GM19463 (cell line): Measurements from ENCODE around the gene ZHX3.
"Not testable (repeated sequence)": the region's sequence is repeated elsewhere in the genome, so short reads cannot be mapped to it uniquely, and the experiment has no call there.

ENCODE experiments used
- ATAC-seq: cut with Tn5 transposase; IDR thresholded peaks from one replicate; pipeline ENCODE4 v1.9.1; 2021; ENCODE audit warnings: mild to moderate bottlenecking, moderate library complexity; ENCODE audit not compliant: unreplicated experiment

ZHX3 gene

DNA sequence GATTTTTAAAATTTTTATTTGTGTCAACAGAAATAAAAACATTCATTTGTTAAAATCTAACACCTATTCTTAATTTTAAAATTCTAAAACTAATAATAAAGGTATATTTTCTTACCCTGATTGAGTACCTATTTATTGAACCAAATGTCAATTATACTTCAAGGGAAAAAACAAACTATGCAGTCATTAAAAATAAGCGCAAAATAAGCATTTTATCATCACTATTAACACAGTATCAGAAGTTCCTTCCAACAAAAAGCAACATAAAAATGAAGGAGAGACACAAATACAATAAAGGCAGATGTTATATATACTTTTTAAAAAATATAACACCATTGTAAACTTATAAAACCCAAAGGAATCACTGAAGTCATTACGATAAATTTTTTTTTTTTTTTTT, 52.7 kb downstream of the ZHX3 start:
- no peak for ATAC-seq

DNA sequence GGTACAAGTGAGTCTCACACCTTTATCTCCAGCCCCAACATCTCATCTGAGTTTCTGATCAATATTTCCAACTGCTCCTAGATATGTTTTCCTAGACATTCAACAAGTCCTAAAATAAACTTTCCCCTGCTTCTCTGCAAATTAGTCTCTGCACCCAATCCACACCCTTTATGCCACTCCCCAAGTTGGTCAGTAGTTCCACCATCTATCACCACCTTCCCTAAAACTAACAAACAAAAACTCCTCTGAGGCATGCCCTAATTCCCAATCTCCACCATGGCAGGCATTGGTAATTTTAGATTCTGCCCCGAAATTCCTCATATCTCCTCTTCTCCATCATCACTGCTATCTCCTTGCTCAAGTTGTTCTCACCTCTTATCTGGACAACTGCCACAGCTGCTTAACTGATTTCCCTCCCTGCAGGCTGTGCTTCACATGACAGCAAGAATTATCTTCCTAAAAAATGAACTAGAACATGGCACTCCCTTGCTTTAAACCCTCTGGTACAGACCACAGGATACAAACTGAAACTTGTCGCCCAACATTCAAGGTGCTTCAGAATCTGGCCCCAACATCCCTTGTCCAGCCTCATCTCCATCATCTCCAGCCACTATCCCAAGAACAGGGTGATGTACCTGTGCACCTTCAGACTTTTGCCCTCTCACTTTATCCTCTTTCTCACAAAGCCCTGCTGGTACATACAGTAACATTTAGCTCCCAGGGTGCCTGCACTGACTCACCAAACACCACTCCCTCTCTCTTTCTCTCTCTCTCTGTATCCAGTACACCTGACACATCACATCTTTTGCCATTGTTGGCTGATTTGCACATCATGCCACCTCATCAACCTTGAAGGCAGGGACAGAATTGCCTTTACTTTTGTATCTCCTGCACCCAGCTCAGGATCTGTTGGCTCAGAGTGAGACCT, 55.5 kb downstream of the ZHX3 start:
- no peak for ATAC-seq

DNA sequence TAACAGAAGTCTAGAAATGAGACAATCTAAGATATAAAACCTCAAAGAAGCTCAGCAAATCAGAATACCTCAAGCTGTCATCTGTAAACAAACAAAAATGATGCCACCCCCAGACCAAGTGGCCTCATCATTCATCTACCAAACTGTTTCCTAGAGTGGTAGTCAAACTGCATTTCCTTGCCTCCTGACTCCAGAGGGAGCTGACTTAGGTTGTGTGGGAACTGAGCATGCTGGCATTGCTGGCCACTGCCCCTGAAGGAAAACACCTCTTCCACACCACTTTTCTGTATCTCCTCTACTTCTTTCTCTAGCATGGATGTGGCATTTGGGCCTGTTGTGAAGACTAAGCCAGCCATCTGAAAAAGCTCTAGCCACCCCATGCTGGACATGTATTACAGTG, 56.3 kb downstream of the ZHX3 start:
- ATAC-seq, result no peak

DNA sequence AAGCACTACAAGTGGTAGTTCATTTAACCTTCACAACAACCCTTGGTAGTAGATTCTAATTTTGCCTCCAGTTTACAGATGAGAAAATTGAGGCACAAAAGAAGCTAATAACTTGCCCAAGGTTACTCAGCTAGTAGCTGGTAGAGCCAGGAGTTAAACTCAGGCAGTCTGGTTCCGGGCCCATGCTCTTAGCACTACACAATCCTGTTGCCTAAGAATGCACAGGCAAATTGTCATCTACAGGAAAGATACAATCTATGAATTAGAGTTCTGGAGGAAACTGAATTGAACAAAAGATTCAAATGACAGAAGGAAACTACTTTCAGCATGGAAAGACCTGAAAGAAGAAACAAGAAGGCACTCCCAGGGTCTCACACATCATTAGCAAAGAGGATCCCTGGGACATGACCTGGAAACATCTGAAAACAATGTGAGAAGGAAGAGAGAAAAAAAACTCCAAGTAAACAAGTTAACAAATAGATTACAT, 56.8 kb downstream of the ZHX3 start:
- no peak for ATAC-seq

DNA sequence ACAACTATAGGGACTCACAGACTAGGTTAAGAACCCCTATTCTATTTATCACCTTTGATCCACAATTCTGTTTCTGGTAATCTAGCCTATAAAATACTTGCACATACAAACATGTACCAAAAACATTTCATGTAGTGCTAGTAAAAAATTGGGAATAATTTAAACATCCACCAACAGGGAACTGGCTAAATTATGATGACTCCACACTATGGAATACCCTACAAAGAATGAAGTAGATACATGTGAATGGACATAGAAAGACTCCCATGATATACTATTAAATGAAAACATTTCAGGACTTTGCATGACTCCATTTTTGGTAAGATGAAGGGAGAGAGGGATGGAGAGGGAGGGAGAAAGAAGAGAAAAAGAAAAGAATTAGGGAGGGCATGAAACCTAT, 58.2 kb downstream of the ZHX3 start:
- ATAC-seq, result no peak

DNA sequence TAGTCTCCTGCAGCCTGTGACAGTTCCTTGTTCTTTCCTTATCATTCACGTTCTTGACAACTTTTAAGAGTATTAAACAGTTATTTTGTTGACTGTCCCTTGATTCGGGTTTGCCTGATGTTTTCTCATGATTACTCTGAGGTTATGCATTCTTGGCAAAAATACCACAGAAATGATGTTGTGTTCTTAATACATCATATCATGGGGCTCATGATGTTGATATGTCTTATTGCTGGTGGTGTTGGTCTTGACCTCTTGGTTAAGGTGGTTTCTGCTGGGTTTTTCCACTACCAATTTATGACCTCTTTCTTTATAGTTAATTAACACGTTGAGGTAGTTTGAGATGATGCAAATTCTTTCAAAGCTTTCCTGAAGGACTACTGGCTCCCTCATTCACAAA, 59.1 kb downstream of the ZHX3 start:
- no peak for ATAC-seq

DNA sequence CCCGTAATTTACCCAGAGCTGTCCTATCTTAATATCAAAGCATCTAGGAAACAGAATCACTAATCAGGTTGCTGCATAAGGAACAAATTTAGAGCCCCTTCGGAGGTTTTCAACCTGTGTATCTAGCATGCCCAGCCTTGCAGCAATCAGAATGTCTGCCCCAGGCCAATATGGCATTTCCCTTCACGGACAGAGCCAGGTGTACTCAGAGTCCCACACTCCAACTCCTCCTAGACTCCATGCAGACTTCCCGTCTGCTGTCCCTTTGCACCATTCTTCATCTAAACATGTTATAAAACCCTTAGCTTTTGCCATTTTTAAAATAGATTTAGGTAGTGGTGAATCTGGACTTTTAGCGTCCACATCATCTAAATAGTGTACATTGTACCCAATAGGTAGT, 61.0 kb downstream of the ZHX3 start:
- ATAC-seq, result no peak

DNA sequence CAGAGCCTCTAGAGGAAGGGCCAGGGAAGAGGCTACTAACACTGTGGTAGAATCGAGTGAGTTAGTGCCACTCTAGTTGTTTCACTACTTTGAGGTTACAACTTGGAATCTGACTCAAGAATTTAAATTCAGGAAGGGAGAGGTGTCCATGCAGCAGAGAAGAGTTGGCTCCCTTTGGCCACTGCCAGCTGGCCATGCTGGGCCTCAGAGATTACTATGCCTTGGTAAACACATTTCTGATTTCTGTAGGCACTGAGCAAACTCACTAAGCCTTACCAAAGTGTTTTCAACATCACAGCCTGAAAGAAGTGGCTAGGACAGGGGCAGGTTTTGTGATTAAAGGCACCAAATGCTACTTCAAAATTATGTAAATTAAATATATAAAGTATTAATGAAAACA, 61.9 kb downstream of the ZHX3 start:
- ATAC-seq, result no peak

DNA sequence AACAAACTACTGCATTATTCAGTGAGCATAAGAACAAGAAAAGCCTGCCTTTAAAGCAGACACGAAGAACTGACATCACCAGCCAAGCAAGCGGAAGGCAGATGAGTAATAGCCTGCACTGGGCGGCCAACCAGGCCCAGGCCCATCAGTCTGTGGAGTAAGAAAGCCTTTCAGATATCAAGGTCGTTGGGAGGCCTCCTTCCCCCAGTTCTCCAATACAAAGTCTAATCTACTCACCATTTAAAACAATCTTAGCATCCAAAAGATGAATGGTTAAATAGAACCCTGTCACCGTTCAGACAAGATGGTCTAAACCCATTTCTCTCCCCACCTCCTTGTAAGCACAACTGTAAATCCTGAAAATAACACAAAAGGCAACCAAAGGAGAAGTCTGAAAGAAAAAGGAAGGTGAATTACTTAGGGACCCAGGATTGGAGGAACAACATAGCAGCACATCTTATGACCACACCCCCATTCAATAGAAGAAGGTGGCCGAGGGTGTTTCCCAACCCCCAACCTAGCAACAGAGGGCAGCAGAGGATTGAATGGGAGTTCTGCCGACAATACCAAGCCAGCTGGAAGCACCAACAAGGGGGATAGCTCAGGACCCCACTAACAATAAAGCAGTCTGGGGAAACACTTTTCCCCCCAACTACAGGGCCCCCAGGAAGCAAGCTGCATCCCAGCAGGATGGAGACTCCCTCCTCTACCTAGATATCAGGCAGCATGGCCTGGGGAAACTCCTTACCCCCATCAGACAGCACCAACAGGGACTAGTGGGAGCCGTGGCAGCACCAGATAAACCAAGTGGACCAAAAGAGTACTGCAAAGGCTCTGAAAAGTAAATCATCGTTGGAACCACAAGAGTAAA, 67.9 kb downstream of the ZHX3 start:
- peak; percentile 79 for ATAC-seq

DNA sequence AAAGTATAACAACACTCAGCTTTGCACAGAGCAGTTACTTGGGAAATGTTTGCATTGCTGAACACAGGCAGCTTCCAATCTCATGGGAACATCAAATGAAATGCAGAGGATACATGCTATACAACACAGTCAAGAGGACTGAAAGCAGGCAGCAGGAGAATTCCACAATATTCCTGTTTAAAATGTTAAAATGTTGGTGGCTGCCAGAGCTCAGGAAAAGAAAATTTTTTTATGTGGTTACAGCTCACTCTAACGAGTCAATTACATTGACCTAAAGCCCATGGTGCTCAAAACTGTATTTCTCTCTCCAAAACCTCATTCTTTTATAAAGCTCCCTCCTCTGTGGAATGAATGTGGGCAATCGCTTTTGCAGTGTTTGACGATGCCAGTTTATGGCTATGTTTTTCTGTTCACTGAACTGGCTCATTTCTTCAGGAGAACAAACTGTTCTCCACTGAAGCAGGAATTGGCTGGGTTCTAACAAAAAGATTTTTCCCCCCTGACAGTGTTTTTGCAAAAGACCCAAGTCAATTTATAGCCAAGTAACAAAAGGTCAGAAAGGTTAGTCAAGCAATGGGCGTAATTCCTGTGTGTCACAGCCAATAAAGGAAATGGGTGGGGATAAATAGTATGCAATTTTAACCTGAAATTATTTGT, 69.0 kb downstream of the ZHX3 start:
- ATAC-seq, result no peak

DNA sequence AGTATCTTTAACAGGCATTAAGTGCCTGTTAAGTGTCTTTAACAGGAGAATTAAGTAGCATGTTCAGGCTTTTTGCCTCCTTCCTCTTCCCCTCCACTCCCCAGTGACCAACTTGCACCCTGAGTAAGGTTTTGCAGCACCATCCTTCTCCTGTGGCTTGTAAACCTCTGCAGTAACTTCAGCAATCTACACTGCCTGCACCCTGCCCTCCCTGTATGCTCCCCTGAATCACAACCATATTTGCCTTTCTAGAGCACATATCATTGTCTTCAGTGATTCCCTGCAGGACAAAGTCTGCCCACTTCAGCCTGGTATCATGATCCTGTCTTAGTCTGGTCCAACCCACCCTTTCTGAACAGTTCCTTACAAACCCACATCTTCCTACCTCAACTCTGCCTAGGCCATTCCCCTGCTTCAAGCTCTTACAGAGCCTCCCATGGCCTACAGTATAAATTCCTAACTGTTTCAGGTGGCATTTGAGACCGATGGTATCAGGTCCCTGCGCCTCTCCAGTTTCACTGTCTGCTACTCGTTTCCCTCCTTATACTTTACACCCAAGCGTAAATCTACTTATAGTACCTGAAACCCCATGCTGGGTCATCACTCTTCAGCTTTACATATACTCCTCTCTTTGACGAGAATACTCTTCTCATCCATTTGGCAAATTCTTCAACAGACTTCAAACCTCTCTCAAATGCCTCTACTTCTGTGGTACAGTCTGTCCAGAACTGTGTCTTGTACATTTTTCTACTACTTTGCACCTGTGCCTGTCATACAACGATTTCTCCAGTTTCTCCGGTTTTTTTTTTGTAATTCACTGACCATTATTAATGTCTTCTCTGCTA, 69.8 kb downstream of the ZHX3 start:
- no peak for ATAC-seq

DNA sequence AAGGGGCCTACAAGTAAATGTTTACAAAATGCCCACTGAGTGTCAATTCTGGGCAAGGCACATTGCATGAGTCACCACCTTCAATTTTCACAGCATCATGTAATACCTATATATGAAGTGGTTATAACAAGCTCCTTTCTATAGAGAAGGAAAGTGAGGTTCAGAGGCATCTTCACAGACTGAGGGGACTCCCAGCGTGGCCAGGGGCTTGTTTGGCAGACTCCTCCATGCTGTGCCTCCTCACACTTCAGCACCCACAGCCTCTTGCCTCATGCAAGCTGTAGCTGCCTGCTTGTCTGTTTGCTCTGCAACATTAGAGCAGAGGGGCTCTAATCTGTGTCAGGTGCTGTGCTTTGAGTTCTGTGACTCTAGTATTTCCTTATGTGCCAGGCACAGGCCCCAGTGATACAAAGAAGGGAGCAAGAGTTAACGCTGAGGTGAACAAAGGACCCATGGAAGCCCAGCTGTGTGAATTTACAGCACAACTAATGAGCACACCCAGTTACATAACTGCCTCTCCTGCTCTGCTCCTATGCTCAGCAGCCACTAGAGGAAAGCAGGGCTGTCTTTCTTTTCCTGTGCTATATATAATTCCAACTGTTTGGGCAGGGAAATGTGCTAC, 72.3 kb downstream of the ZHX3 start:
- ATAC-seq, result no peak

DNA sequence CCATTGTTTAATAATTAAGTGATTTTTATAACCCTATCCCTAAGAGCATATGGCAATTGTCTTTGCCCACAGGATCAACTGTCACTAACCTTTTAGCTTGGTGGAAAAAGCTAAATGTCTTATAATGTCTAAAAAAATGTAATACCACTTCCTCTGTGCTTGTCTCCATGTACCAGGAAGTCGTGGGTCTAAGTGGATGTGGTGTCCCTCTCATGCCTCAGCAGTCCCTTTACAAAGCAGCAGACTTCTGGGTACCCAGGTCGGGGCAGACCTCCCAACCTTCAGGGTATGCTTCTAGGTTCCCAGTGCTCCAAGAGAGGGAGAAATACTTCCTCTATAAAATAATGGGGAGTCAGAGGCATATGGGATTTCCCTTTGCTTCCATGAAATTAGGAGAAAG, 74.7 kb downstream of the ZHX3 start:
- no peak for ATAC-seq

DNA sequence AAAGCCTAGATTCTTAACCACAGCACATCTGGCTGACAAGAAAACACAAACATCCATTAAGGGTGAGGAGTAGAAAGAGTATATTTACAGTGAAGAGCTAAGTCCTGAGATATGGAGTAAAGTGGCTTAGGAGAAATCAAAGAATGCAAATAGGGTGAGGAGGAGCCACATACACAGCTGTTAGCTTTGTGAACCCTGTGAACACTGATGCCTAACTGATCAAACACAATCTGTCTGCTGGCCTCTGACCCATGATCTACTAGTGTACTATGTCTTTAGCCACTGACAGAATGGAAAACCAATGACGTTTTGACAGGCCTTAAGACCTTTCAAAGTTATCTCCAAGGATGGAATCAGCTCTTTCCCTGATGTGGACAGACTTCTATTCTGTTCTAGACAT, 75.2 kb downstream of the ZHX3 start:
- no peak for ATAC-seq

DNA sequence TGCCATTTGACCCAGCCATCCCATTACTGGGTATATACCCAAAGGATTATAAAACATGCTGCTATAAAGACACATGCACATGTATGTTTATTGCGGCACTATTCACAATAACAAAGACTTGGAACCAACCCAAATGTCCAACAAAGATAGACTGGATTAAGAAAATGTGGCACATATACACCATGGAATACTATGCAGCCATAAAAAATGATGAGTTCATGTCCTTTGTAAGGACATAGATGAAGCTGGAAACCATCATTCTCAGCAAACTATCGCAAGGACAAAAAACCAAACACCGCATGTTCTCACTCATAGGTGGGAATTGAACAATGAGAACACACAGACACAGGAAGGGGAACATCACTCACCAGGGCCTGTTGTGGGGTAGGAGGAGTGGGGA, 80.3 kb downstream of the ZHX3 start:
- not testable (repeated sequence) for ATAC-seq

DNA sequence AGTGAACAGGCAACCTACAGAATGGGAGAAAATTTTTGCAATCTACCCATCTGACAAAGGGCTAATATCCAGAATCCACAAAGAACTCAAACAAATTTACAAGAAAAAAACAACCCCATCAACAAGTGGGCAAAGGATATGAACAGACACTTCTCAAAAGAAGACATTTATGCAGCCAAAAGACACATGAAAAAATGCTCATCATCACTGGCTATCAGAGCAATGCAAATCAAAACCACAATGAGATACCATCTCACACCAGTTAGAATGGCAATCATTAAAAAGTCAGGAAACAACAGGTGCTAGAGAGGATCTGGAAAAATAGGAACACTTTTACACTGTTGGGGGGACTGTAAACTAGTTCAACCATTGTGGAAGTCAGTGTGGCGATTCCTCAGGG, 80.7 kb downstream of the ZHX3 start:
- not testable (repeated sequence) for ATAC-seq

DNA sequence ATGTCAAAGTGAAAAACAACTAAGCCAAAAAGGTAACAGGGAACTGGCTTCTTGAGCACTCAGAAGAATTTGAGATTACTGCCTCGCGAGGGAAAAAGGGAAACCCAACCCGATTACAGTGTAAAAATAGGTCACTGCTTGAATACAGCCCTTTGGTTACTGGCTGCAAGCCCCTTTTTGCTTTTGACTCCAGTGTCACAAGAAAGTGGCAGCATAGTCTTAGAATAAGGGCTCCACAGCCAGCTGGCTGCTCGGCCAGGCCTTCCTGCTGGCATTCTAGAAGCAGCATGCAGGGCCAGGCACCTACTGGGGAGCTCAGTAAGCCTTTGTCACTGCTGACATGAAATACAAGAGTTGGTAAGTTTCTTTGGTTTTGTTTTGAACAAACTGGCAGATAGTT, 83.0 kb downstream of the ZHX3 start:
- ATAC-seq, result no peak

DNA sequence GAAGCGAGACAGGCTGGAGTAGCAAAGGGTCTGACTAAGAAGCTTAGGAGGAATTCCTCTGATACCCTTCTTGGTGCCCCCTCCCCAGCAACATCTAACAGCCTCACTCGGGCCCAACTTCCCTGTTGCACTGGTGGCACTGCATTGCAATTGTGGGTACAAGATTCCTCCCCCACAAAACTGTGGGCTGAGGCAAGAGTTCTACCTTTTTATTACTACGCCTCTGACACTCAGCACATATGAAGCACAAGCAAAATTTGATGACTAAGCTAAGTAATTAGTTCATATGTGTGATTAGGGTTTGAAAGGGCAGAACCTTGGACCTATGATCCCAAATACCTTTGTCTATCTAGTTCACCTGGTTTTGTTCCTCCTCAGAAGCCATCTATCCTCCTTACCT, 83.5 kb downstream of the ZHX3 start:
- ATAC-seq, result no peak

DNA sequence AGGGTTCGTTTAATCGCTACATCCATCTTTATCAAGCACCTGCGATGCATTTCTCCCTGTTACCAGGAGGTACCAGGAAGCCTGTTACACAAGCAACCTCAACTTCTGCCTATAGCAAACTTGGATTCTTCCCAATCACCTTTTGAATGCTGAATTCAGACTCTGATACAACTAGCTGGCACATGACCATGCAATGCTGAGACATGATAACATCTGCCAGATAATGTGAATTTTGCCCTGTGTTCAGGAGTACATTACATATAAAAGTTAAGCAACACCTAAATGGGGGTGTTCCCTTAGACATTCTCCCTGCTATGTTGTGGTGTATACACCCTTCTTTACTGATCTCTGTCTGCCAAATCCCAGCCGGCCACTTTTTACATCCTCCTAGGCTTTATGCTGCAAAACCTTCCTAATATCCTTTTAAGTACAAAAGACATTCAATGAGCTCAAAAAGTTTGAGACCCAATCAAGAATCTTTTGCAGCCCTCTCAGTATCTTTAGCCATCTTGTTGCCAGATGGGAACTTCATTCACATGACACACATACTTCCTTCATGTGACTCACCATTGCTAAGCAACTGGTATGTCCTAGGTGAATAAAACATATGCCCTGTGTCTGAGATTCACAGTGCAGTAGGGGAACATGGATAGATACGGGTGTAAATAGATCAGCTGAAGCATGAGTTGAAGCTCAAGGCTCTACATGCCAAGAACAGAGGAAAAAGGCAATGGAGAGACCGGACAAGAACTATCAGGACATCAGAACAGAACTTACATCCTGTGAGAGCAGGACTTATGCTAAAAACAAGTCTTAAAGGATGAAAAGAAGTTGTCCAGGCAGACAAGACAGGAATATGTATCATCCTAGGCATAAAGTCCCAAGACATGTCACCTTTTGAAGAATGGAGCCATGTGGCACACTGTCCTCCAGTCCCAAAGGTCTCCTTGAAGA, 84.3 kb downstream of the ZHX3 start:
- no peak for ATAC-seq
